NOMO-1 (cell line): ENCODE data around the gene B3GNT5.
A peak's percentile ranks its signal among the peaks of the same experiment; 100 is the strongest.

Experiments used
- DNase-seq, 2 experiments: peaks; one replicate each; lab custom pipeline; 2025; ENCODE audit not compliant: unreplicated experiment in 2 of 2; lab: John Stamatoyannopoulos, UW

The B3GNT5 gene

GRCh38 chr3:183264268-183264667 is 11.2 kb downstream of the B3GNT5 start:
- no peak for DNase-seq

- peak; percentile 40 to 58 for DNase-seq
Measured at GRCh38 chr3:183265157-183265642, 12.1 kb downstream of the B3GNT5 start.

GRCh38 chr3:183265834-183266417 is 12.9 kb downstream of the B3GNT5 start:
- DNase-seq: no peak

GRCh38 chr3:183266454-183266853 is 13.4 kb downstream of the B3GNT5 start:
- no peak for DNase-seq

- DNase-seq: no peak
Measured at GRCh38 chr3:183267140-183267539, 14.1 kb downstream of the B3GNT5 start.

GRCh38 chr3:183268366-183268765 is 15.3 kb downstream of the B3GNT5 start:
- DNase-seq: no peak

GRCh38 chr3:183269345-183269744 is 16.3 kb downstream of the B3GNT5 start:
- DNase-seq: no peak

- no peak for DNase-seq
Measured at GRCh38 chr3:183270344-183270743, 17.3 kb downstream of the B3GNT5 start.

GRCh38 chr3:183272142-183272541 is 19.1 kb downstream of the B3GNT5 start:
- DNase-seq: no peak

- peak; percentile 25 to 62 for DNase-seq
Measured at GRCh38 chr3:183272791-183273190, 19.7 kb downstream of the B3GNT5 start.

- peak in 1 of 2 experiments; percentile 23 for DNase-seq
Measured at GRCh38 chr3:183274609-183275008, 21.6 kb downstream of the B3GNT5 start.

- DNase-seq: peak; percentile 45 to 73
Measured at GRCh38 chr3:183275418-183275817, 22.4 kb downstream of the B3GNT5 start.

GRCh38 chr3:183275937-183276336 is 22.9 kb downstream of the B3GNT5 start:
- DNase-seq: no peak

- DNase-seq: no peak
Measured at GRCh38 chr3:183277260-183277659, 24.2 kb downstream of the B3GNT5 start.

GRCh38 chr3:183278479-183279088 is 25.5 kb downstream of the B3GNT5 start:
- no peak for DNase-seq

- no peak for DNase-seq
Measured at GRCh38 chr3:183279371-183279770, 26.3 kb downstream of the B3GNT5 start.

GRCh38 chr3:183281126-183281797 is 28.2 kb downstream of the B3GNT5 start:
- DNase-seq: no peak

GRCh38 chr3:183283886-183284285 is 30.8 kb downstream of the B3GNT5 start:
- no peak for DNase-seq

- DNase-seq: no peak
Measured at GRCh38 chr3:183284570-183284969, 31.5 kb downstream of the B3GNT5 start.

GRCh38 chr3:183285318-183285717 is 32.3 kb downstream of the B3GNT5 start:
- DNase-seq: no peak

- DNase-seq: peak; percentile 74 to 89
Measured at GRCh38 chr3:183285828-183286457, 32.9 kb downstream of the B3GNT5 start.
